H1 (cell line): ENCODE data around the gene CFAP65. TPM values are rescaled to one million over a fixed set of nuclear protein-coding genes. Genes with fewer than 3 reads are reported as not detected.

ENCODE experiments used
- CTCF ChIA-PET: fragments of 300-600 bp; sonication (Branson Sonifier 250); formaldehyde crosslinking; loops from one replicate; lab custom pipeline; 2021; ENCODE audit not compliant: partially characterized antibody; lab: Charles Lee
- POLR2A ChIA-PET: fragments of 300-600 bp; sonication (Branson Sonifier 250); formaldehyde crosslinking; loops from one replicate; lab custom pipeline; 2021; ENCODE audit warnings: inconsistent platforms; ENCODE audit not compliant: partially characterized antibody; lab: Charles Lee
- DNase-seq, 2 experiments: peaks; one replicate each; pipeline versions ENCODE4 v3.0.0 to v3.0.0-alpha.2; 2010 to 2022; ENCODE audit warnings: low spot score in 2 of 2, low read depth in 1 of 2, mixed read lengths in 1 of 2
- FAIRE-seq: peaks from 2 replicates; lab custom pipeline; 2011; peaks lifted over from hg19 to GRCh38; lab: Jason Lieb, UNC
- H2AFZ ChIP-seq: 2 replicates; pipeline ENCODE4 v1.8.1; 2012; ENCODE audit warnings: low read length, inconsistent platforms
- H2AK5ac ChIP-seq: 2 replicates; pipeline ENCODE4 v1.6.1; 2013; ENCODE audit warnings: low read depth, low read length
- H2BK120ac ChIP-seq: replicated peaks from 2 replicates; pipeline ENCODE3; 2013; ENCODE audit warnings: low read depth, low read length, inconsistent platforms
- H2BK12ac ChIP-seq: 2 replicates; pipeline ENCODE4 v1.6.1; 2013; ENCODE audit warnings: low read depth, low read length
- H2BK15ac ChIP-seq: 2 replicates; pipeline ENCODE4 v1.6.1; 2013; ENCODE audit warnings: low read length
- H2BK20ac ChIP-seq: 2 replicates; pipeline ENCODE4 v1.6.1; 2013; ENCODE audit warnings: low read length
- H2BK5ac ChIP-seq: 2 replicates; pipeline ENCODE4 v1.6.1; 2013; ENCODE audit warnings: low read depth, low read length
- H3K14ac ChIP-seq: 2 replicates; pipeline ENCODE4 v1.6.1; 2013; ENCODE audit warnings: inconsistent platforms; ENCODE audit not compliant: insufficient read length
- H3K18ac ChIP-seq: 2 replicates; pipeline ENCODE4 v1.6.1; 2013; ENCODE audit warnings: low read length; ENCODE audit errors: extremely low read depth
- H3K23ac ChIP-seq: 2 replicates; pipeline ENCODE4 v1.6.1; 2013; ENCODE audit warnings: inconsistent platforms; ENCODE audit not compliant: insufficient read length
- H3K23me2 ChIP-seq: 2 replicates; pipeline ENCODE4 v1.6.1; 2013; ENCODE audit warnings: low read depth, low read length
- H3K27ac ChIP-seq: 2 replicates; pipeline ENCODE4 v1.6.1; 2011; ENCODE audit warnings: low read depth, low read length, inconsistent platforms
- H3K27me3 ChIP-seq, 4 experiments: replicated peaks in 1 of 4; 1 replicate in 1 of 4; 2 replicates in 3 of 4; pipeline versions ENCODE4 v1.6.1 to v1.8.1; 2011 to 2013; ENCODE audit warnings: low read length in 3 of 4, mild to moderate bottlenecking in 3 of 4, inconsistent platforms in 2 of 4, mixed read lengths in 2 of 4, moderate library complexity in 1 of 4; ENCODE audit not compliant: control insufficient read depth in 3 of 4, insufficient read depth in 3 of 4; ENCODE audit errors: extremely low read depth in 1 of 4
- H3K36me3 ChIP-seq, 4 experiments: 2 replicates each; pipeline versions ENCODE4 v1.6.1 to v1.8.1; 2011 to 2013; ENCODE audit warnings: mild to moderate bottlenecking in 4 of 4, low read length in 3 of 4, moderate library complexity in 2 of 4, control low read depth in 1 of 4, inconsistent platforms in 1 of 4; ENCODE audit not compliant: insufficient read depth in 4 of 4, control insufficient read depth in 2 of 4
- H3K4ac ChIP-seq: replicated peaks from 2 replicates; pipeline ENCODE3; 2013; ENCODE audit warnings: low read length, low read depth, mixed read lengths, inconsistent platforms; ENCODE audit not compliant: insufficient read length
- H3K4me1 ChIP-seq, 4 experiments: replicated peaks in 1 of 4; 1 replicate in 1 of 4; 2 replicates in 3 of 4; pipeline versions ENCODE4 v1.6.1 to v1.8.1; 2011 to 2013; ENCODE audit warnings: low read length in 3 of 4, inconsistent platforms in 2 of 4, mixed read lengths in 1 of 4; ENCODE audit not compliant: insufficient read depth in 4 of 4, control insufficient read depth in 3 of 4
- H3K4me2 ChIP-seq, 2 experiments: 2 replicates each; pipeline versions ENCODE4 v1.6.1 to v1.8.1; 2011 to 2013; ENCODE audit warnings: low read depth in 2 of 2, low read length in 2 of 2, control low read depth in 1 of 2, inconsistent platforms in 1 of 2, mild to moderate bottlenecking in 1 of 2; ENCODE audit not compliant: insufficient read depth in 1 of 2
- H3K4me3 ChIP-seq, 4 experiments: fragments of 200-600, 300-600 bp in 1 of 4; sonication (generic), shearing (Covaris generic), sonication (Bioruptor Twin) in 1 of 4; 2 replicates each; pipeline versions ENCODE4 v1.5.1 to v1.8.1; 2011 to 2016; ENCODE audit warnings: low read length in 4 of 4, low read depth in 3 of 4, control low read depth in 2 of 4, inconsistent platforms in 2 of 4, mild to moderate bottlenecking in 2 of 4, mixed read lengths in 1 of 4, moderate library complexity in 1 of 4; ENCODE audit not compliant: insufficient read depth in 2 of 4; ENCODE audit errors: extremely low read depth in 1 of 4
- H3K56ac ChIP-seq: replicated peaks from 2 replicates; pipeline ENCODE3; 2013; ENCODE audit warnings: low read depth, mild to moderate bottlenecking, mixed read lengths, low read length, inconsistent platforms; ENCODE audit not compliant: insufficient read length
- H3K79me1 ChIP-seq: 2 replicates; pipeline ENCODE4 v1.6.1; 2013; ENCODE audit warnings: low read depth, low read length, control low read depth
- H3K79me2 ChIP-seq, 2 experiments: 2 replicates each; pipeline versions ENCODE4 v1.6.1 to v1.8.1; 2012 to 2013; ENCODE audit warnings: low read length in 2 of 2, mild to moderate bottlenecking in 2 of 2, inconsistent platforms in 1 of 2; ENCODE audit not compliant: insufficient read depth in 2 of 2, control insufficient read depth in 1 of 2
- H3K9ac ChIP-seq, 4 experiments: replicated peaks in 1 of 4; 1 replicate in 1 of 4; 2 replicates in 3 of 4; pipeline versions ENCODE4 v1.6.1 to v1.8.1; 2011 to 2013; ENCODE audit warnings: low read depth in 3 of 4, low read length in 3 of 4, control low read depth in 2 of 4, mild to moderate bottlenecking in 2 of 4, moderate library complexity in 2 of 4, inconsistent platforms in 1 of 4; ENCODE audit errors: extremely low read depth in 1 of 4
- H3K9me3 ChIP-seq, 2 experiments: 2 replicates each; pipeline versions ENCODE4 v1.6.1 to v1.8.1; 2012 to 2013; ENCODE audit warnings: mild to moderate bottlenecking in 2 of 2, moderate library complexity in 2 of 2, control low read depth in 1 of 2, inconsistent platforms in 1 of 2, low read depth in 1 of 2, low read length in 1 of 2, mixed read lengths in 1 of 2; ENCODE audit not compliant: insufficient read depth in 2 of 2
- H4K20me1 ChIP-seq, 2 experiments: replicated peaks in 1 of 2; 2 replicates each; pipeline versions ENCODE3 to v1.8.1; 2011 to 2013; ENCODE audit warnings: inconsistent platforms in 2 of 2, low read length in 2 of 2, mild to moderate bottlenecking in 1 of 2; ENCODE audit not compliant: insufficient read depth in 2 of 2, control insufficient read depth in 1 of 2
- H4K5ac ChIP-seq: 2 replicates; pipeline ENCODE4 v1.6.1; 2013; ENCODE audit warnings: low read length, low read depth, mixed read lengths, inconsistent platforms; ENCODE audit not compliant: insufficient read length
- H4K8ac ChIP-seq: 2 replicates; pipeline ENCODE4 v1.8.0; 2013; ENCODE audit warnings: mild to moderate bottlenecking, moderate library complexity, low read length, inconsistent platforms; ENCODE audit not compliant: insufficient read depth; ENCODE audit errors: extremely low read depth
- H4K91ac ChIP-seq: replicated peaks from 2 replicates; pipeline ENCODE3; 2013; ENCODE audit warnings: low read length, mixed read lengths, inconsistent platforms; ENCODE audit not compliant: insufficient read length
- BACH1 ChIP-seq: IDR thresholded peaks from 2 replicates; pipeline ENCODE4 v1.6.1; 2012; ENCODE audit warnings: low read length, improper control_type of control experiment
- CREB1 ChIP-seq: IDR thresholded peaks from 2 replicates; pipeline ENCODE4 v1.6.1; 2012; ENCODE audit warnings: inconsistent platforms
- CTBP2 ChIP-seq: IDR thresholded peaks from 2 replicates; pipeline ENCODE4 v1.7.0; 2011; ENCODE audit warnings: borderline replicate concordance, mild to moderate bottlenecking, moderate library complexity, mixed read lengths, low read length; ENCODE audit not compliant: insufficient read depth, insufficient read length
- EZH2 ChIP-seq: fragments of 200-600 bp; sonication (generic); IDR thresholded peaks from 2 replicates; pipeline ENCODE4 v1.7.1; 2012; ENCODE audit warnings: low read depth, mild to moderate bottlenecking, moderate library complexity, low read length, inconsistent platforms; ENCODE audit not compliant: severe bottlenecking
- GTF2F1 ChIP-seq: IDR thresholded peaks from 2 replicates; pipeline ENCODE4 v1.6.1; 2012; ENCODE audit warnings: low read depth, low read length, improper control_type of control experiment, borderline replicate concordance
- MAX ChIP-seq: IDR thresholded peaks from 2 replicates; pipeline ENCODE4 v1.6.1; 2012; ENCODE audit warnings: inconsistent platforms
- RNF2 ChIP-seq: fragments of 200-900, 300-1000 bp; sonication (generic); IDR thresholded peaks from 2 replicates; pipeline ENCODE4 v1.7.1; 2016; ENCODE audit warnings: borderline replicate concordance, low read depth, mild to moderate bottlenecking, antibody characterized with exemption, low read length; ENCODE audit not compliant: poor library complexity, severe bottlenecking; ENCODE audit errors: missing control alignments
- SIN3A ChIP-seq, 2 experiments: IDR thresholded peaks in 1 of 2; conservative IDR thresholded peaks in 1 of 2; 2 replicates each; pipeline ENCODE4 v1.6.1; 2011 to 2012; ENCODE audit warnings: low read length in 2 of 2, improper control_type of control experiment in 1 of 2, low read depth in 1 of 2, mild to moderate bottlenecking in 1 of 2
- SP2 ChIP-seq: IDR thresholded peaks from 2 replicates; pipeline ENCODE4 v1.6.1; 2012; ENCODE audit warnings: mild to moderate bottlenecking, low read length, inconsistent platforms
- SUZ12 ChIP-seq: fragments of 200-600 bp; sonication (generic); IDR thresholded peaks from 2 replicates; pipeline ENCODE4 v1.6.1; 2012; ENCODE audit warnings: mild to moderate bottlenecking, inconsistent platforms, low read length, moderate library complexity, mixed read lengths
- TEAD4 ChIP-seq: IDR thresholded peaks from 2 replicates; pipeline ENCODE4 v1.6.1; 2012; ENCODE audit warnings: low read depth, low read length, inconsistent platforms, mixed read lengths
- WGBS, 2 experiments: shearing (Covaris generic) in 1 of 2; methylation state at CpG; one replicate each; pipeline versions ENCODE4 v1.1.6 to v1.1.7; 2013 to 2015; ENCODE audit warnings: low lambda C conversion rate in 2 of 2, mixed read lengths in 2 of 2, inconsistent platforms in 1 of 2, low coverage in 1 of 2, missing lambda C conversion rate in 1 of 2; ENCODE audit not compliant: insufficient replicate concordance in 2 of 2, insufficient coverage in 1 of 2, insufficient read length in 1 of 2; ENCODE audit errors: extremely low coverage in 1 of 2, missing lambda C conversion rate in 1 of 2; 5-methylcytosine and 5-hydroxymethylcytosine counted together
- polyA plus RNA-seq, 7 experiments: library from polyadenylated mRNA; depleted of rRNA in 3 of 7; stranded (reverse) in 5 of 7; unstranded in 2 of 7; fragments of >200 nt in 5 of 7; fragments of 200-250 nt in 2 of 7; gene quantifications; 1 replicate in 5 of 7; 2 replicates in 1 of 7; 4 replicates in 1 of 7; pipeline versions ENCODE4 v1.2.1 to v1.2.3, GENCODE V29; 2011 to 2013; ENCODE audit warnings: missing spikeins in 2 of 7, mixed read lengths in 2 of 7
- total RNA-seq: library from RNA; stranded (reverse); fragmentation: NEBNext Ultra II Directional; extraction: Animal tissue kit (Norgen Biotek cat#: 25700); gene quantifications from 2 replicates; pipeline ENCODE4 v1.2.1, GENCODE V29; 2021

The CFAP65 gene
- total and polyA plus RNA-seq, 2 of the 8 experiments (the other 6 are each of a cell fraction or from before 2014, with no cell fraction given) = 0.19 to 0.45 TPM

GRCh38 chr2:218991674-218992168 lies 49.6 kb downstream of the CFAP65 start:
- WGBS, 2 experiments = 15% methylated on average over 10 of the region's 13 CpGs; no CpG with 5 or more reads in 1 of the 2 experiments
- no peak for FAIRE-seq
- no peaks in the 10 kb centered on the region for H3K79me2 ChIP-seq
- H3K27ac ChIP-seq = no peak overlapping the region
- H3K56ac ChIP-seq = no peak overlapping the region
- no peaks in the 10 kb centered on the region for H3K9me3 ChIP-seq
- no peak overlapping the region for H4K8ac ChIP-seq
- H3K23me2 ChIP-seq = peaks cover 2% of the 10 kb centered on the region; the same call in 1 of the 2 replicates
- no peak overlapping the region for H2BK5ac ChIP-seq
- 0 out of 2 replicates have a peak overlapping the region, but pooled peaks have one; percentile 48 for H2BK20ac ChIP-seq
- peak; percentile 79 for TF ChIP-seq SUZ12
- TF ChIP-seq GTF2F1 = no peak
- no peak for TF ChIP-seq SP2
- TF ChIP-seq EZH2 = peak; percentile 72
- TF ChIP-seq BACH1 = peak; percentile 20; the same call in 1 of the 2 replicates
- no peak for TF ChIP-seq CTBP2
- TF ChIP-seq RNF2 = no peak
- 0 out of 4 replicates have a peak, but pooled peaks of 1 of the 2 experiments have one; percentile 34 for TF ChIP-seq SIN3A (conservative IDR thresholded peaks at IDR 0.05 in 1 of 2, IDR thresholded peaks at IDR 0.05 in 1 of 2; ENCODE audit: low read depth in 1 of 2, low read length in 2 of 2)
- TF ChIP-seq MAX = 0 out of 2 replicates have a peak, but pooled peaks have one; percentile 16
- TF ChIP-seq CREB1 = peak; percentile 41; the same call in 1 of the 2 replicates
- TF ChIP-seq TEAD4 = peak; percentile 75
- TF ChIP-seq, all 59 proteins: peak for 7
- Histone ChIP-seq H3K4me3 (no peak overlapping the region), H4K20me1 (peaks cover 30 to 42% of the 10 kb centered on the region in 2 experiments), H2BK15ac (0 out of 2 replicates have a peak overlapping the region, but pooled peaks have one; percentile 29), H3K18ac (no peak overlapping the region), H3K27me3 (peaks cover 98 to 100% (median 100%) of the 10 kb centered on the region in 4 experiments), H2BK12ac (0 out of 2 replicates have a peak overlapping the region, but pooled peaks have one; percentile 80), H3K4me2 (no peak overlapping the region), H3K4ac (no peak overlapping the region), H3K4me1 (peaks cover 0 to 21% (median 7%) of the 10 kb centered on the region in 4 experiments; a peak in 6 of 7 replicates), H3K23ac (no peak overlapping the region), H3K79me1 (no peaks in the 10 kb centered on the region), H3K9ac (no peak overlapping the region), H3K14ac (no peak overlapping the region), H4K5ac (no peak overlapping the region), H3K36me3 (peaks cover 0 to 6% (median 0%) of the 10 kb centered on the region in 4 experiments; a peak in 1 of 8 replicates), H2AFZ (no peak overlapping the region), H2AK5ac (peak overlapping the region; percentile 5; the same call in 1 of the 2 replicates), H2BK120ac (no peak overlapping the region), H4K91ac (no peak overlapping the region)
- DNase-seq = no peak
- ChIA-PET CTCF (interaction anchor here (0.5 to 19.5 kb wide), 7 partner anchors 13 to 124 kb away, joined by 3 to 284 read pairs (median 5); partner anchors contain the start of gene FEV), POLR2A (interaction anchor here (1.2 to 1.3 kb wide), 2 partner anchors 7 to 32 kb away, joined by 3 to 4 read pairs; partner anchors contain the start of gene CDK5R2)
